HG02885 (cell line): ENCODE measurements around the gene MUC6.
A peak's percentile ranks its signal among the peaks of the same experiment; 100 is the strongest.

Source experiments
- ATAC-seq: cut with Tn5 transposase; IDR thresholded peaks from one replicate; pipeline ENCODE4 v1.9.1; 2021; ENCODE audit warnings: mild to moderate bottlenecking; ENCODE audit not compliant: unreplicated experiment, poor library complexity

The MUC6 gene

DNA sequence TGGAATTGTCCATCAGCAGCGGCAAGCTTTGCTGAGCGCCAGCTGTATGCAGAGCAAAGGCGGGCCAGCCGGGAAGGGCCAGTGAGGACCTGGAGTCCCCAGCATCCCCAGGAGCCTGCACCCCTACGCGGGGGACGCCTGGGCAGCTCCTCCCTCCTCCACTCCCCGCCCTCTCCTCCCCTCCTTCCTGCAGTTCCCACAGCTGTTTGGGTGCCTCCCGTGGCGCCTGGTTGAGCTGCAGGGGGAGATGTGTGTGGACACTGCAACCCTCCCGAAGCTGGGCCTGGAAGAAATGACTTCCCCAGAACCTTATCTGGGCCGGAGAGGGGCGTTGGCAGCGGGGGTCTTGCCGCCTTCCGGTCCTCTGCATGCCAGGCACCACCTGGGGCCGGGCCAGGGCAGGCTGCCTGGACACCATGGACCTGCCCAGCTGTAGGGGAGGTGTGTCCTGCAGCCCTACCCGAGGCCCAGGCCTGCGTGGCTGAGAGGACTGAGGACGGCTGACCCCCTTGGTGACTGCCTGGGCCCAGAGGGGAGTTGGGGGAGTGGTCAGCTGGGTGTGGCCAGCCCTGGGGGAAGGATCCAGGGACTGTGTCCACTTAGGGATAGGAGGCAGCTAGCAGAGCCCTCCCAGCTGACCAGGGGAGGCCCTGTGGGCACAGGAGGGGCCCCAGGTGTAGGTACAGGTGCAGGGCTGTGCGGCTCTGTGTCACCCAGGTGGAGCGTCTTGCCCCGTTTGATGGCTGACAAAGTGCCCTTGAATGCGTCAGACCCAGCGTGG lies 16.8 kb upstream of the MUC6 start:
- no peak for ATAC-seq

DNA sequence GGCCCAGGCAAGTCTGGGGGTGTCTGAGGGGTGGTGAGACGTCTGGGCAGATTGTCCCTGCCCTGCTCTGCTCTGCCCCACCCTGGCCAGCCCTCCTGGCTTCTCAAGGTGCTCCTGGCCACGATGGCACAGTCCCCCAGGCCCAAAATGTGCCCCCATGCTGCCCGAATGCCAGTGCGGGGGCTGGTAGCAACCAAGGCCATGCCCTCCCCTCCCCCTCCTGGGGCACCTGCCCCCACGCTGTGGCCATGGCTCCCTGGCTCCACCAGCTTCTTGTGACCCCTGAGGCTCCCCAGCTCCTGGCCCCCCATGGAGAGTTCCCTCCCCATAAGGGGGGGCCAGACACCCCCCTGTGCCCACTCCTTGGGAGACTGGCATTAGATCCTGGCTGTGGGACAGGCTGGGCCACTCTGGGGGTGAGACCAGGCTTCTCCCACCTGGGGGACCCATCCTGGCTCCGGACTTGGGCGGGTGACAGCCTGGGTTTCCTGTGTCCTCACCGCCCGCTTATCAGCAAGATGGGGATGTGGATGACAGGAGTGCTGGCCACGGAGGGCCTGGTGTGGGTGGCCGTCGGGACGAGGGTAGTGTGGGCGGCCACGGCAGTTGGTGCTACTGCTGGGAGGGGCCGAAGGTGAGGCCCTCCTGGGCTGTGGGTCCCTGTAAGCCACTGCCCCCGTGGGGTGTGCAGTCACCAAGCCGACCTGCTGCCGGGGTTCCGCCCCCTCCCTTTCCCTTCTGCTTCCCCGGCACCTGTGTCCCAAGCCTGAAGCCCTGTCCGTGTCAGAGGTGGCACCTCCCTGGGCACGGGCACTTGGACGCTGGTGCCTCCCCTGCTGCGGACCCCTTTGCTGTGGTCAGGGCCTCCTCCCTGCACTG lies 15.9 kb upstream of the MUC6 start:
- ATAC-seq, result no peak

DNA sequence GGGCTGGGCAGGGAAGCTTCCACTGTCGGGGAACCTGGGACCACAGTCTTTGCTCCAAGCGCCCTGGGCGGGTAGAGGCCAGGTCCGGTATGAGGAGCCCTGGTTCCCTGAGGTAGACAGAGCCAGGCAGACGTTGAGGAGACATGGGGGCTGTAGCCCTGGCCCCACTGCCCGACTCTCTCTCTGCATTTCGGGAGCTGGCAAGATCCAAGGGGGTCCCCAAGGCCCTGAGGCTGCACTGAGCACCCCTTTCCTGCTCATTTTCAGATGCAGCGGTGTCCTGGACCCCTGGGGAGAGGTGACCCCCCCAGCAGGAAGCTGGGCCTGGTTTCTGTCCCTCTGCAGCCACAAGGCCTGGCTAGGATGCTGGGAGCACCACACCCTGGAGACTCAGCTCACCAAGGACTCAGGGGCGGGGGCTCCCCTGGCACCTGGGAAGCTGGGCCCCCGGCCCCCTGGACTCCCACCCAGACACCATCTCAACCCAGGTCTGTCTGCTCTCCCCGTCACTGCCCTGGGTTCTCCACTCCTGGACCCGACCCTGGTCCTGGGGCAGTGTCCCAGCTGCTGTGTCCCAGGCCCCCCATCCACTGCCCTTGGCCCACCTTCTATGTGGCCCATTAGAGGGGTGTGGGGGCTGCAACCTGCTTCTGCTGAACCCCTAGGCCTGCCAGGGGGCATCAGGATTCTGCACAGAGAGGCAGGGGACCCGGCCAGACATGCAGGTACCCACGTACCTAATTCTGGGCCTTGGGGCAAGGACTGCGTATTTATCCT lies 15.0 kb upstream of the MUC6 start:
- no peak for ATAC-seq

DNA sequence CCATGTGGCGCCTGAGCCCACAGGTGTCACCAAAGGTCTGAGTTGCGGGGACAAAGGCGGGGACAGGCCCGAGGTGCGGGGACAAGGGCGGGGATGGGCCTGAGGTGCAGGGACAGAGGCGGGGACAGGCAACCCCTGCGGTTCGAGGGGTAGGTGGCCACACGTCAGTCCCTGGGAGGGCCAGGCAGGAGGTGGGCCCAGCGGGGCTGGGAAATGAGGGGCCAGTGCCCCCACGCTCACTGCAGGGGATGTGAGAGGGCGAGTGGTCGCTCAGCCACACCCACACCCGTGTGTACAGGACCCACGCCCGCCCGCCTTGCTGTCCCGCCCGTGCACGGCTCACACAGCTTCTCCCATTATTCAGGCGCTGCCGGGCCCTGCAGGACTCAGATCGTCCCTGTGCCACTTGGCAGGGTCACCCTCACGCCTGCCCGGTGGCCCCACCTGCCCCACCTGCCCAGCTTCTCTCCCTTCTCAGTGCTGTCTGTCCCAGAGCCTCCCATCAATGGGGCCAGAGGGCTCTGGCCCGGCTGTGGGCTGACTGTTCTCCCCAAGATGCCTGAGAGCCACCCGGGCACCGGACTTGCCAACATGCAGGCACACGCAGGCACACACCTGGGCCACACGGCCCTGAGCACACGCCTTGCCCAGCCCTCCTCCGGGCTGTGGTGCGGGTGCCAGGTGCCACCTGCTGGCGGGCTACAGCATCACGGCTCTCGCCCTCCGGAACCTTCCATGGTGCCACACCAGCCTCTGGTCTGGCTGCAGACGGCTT lies 14.2 kb upstream of the MUC6 start:
- ATAC-seq, result peak; percentile 71

DNA sequence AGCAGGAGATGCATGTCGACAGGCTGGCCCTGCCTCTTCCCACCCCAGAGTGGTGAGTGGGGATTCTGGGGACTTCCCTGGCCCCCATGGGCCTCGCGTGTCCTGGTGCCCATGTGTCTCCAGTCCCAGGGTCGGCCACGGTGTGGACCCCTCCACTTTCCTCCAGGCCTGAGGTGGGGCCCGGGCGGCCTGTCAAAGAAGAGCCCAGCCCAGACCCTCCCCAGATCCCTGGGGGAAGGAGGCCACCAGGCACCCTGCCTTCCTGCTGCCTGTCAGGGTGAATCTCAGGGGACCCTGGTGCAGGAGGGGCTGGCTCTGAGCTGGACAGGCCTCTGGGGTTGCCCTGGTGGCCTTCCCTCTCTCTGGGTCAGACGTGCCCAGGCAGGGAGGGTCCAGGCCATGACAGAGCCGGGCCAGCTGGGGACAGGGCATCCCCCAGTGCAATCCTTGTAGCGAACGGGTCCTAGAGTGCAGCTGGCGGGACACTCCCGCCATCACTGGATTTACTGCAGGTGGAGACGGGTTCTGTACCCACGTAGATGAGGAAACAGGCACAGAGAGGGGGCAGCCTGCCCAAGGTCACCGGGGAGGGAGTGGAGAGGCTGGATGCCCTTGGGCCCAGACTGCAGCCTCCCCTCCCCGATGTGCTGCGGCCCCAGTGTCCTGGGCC lies 13.5 kb upstream of the MUC6 start:
- no peak for ATAC-seq

DNA sequence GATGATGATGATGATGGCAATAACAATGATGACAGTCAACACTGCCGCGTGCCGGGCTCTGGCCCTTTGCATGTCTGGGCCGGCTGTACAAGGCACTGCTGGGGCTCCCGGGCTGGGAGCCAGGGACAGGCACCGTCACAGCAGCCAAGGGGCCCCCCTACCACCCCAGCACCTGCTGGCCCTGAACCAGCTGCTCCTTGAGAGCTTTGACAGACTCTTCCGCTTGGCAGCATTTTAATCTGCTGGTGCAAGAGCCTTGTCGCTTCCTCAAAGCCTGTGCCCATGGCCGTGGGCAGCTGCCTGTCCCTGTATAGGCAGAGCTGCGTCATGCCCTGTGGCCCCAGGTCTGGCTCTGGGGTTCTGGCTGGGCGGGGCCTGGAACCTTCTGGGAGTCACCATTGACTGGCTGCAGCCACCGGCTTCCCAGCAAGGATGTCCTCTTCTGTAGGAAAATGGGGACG lies 12.9 kb upstream of the MUC6 start:
- no peak for ATAC-seq

DNA sequence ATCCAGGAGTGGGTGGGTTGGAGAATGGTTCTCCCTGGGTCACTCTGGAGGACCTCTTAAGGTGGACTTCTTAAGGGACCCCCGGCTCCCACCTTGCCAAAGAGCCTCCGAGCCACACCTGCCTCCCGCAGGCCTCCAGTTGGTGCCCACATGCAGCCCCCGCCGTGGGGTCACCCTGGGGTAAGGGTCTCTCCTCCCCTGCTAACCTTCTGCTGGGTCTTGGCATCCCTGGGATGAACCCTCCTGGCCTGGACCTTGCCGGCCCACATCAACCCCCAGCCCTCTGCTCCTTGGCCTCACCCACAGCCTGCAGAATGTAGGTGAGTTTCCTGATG lies 12.5 kb upstream of the MUC6 start:
- ATAC-seq, result no peak

DNA sequence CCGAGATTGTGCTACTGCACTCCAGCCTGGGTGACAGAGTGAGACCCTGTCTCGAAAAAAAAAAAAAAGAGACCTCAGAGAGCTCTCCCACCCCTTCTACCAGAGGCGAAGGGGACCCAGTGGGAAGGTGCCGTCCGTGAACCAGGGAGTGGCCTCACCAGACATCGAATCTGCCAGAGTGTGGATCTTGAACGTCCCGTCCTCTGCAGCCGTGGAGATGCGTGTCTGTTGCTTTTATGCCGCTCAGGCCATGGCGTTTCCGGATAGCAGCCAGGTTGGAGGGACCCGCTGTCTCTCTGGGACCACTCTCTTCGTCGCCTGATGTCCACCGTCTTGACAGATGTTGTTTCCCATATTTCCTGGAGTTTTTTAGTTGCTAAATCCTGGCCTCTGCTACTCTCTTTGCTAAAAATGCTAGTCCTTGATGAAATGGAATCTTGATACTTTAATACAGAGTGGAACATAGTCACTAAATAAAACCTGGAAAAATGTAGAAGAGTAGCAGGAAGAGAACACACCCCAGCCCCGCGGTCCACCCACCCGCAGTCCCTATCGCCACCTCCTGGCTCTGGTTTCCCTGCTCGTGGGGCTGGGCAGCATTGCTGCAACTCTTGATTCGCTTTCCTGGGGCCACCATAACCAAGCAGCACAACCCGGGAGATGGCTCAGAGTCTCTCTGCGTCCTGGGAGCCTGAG lies 12.0 kb upstream of the MUC6 start:
- no peak for ATAC-seq

DNA sequence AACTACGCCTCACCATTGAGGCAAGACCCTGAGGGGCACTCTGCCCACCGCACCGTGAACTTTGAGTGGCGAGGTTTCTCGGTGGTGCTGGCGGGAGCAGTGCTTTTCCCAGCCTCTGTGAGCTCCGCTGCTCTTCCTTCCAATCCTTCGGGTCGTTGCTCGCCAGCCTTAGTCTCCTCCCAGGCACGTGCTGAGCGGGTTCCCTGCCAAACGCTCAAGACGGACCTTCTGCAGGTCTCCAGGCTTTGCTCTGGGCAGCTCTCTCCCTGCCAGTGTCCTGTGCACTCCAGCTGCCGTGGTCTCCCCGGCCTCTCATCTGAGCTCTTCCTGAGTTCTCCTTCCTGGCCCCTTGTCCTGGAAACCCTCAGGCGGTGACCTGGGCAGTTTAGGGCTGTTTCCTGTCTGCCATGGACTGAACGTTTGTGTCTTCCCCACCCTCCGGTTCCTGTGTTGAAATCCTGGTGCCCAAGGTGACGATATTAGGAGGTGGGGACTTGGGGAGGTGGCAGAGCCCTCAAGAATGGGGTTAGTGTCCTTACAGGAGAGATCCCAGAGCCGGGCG lies 11.2 kb upstream of the MUC6 start:
- ATAC-seq, result no peak

DNA sequence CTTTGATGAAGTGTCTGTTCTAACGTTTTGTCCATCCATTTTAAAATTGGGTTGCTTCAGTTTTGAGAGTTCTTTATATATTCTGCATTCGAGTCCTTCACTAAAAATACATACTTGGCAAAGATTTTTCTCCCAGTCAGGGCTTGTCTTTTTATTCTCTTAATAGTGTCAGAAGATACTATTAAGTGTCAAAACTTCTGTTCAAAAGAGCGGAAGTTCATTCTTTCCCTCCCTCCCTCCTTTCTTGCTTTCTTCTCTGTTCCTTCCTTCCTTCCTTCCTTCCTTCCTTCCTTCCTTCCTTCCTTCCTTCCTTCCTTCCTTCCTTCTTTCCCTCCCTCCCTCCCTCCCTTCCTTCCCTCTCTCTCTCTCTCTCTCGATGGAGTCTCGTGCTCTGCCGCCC lies 7.6 kb upstream of the MUC6 start:
- no peak for ATAC-seq

DNA sequence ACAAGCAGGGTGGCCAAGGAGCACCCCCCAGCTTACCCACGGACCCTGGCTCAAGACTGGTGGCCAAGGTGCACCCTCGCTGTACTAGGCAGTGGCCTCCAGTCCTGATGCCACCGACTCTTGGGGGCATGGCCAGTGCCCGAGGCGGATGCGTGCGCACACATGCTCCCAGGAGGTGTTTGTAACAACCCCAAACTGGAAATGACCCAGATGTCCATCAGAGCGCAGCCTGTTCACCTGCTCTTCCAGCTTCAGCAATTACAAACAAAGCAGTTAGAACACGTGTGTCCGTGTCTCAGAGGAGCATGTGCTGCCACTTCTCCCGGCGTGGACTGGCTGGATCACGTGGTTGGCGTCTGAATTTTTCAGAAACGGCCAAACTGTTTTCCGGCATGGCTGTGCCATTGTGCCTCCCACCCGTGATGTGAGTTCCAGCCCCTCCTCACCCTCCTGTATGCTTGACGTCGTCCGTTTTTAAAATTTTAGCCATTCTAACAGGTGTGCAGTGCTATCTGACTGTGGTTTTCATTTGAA lies 7.1 kb upstream of the MUC6 start:
- ATAC-seq, result no peak

DNA sequence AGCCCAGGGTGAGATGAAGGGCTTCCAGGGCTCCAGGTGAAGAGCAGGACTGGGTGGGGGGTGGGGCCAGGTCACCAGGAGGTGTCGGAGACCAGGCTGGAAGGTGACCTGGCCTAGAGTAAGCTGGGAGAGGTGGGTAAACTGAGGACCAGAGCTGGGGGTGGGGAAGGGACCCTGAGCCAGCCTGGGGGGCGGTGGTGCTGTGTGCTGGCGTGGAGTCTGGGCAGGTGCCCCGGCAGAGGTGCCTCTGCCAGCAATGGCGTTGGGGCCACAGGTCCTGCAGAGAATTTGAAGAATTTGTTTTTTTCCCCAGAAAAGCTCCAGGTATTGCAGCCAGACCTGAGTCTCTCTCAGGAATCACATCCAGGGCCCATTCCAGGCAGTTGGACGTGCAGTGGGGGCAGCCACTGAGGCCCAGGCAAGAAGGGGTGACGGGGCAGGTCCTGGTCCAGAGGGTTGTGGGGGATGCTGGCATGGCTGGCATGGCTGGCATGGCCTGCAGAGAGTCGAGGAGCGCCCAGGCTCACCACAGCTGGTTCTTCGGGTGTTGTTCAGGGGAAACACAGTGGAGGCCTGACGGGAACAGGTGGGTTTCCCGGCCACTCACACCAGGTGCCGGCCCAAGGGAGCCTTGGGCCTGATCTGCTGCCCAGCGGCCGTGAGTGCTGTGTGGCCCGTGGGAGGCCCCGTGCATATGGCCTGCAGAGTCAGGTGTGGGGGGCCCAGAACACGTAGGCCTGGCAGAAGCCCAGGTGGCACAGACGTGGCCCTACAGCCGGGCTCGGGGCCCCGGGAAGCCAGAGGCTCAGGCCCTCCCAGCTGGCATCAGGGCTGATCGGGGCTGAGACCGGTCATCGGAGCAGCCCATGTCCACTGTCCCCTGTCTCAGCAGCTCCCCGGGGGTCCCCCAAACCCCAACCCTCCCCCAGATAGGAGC lies 6.4 kb upstream of the MUC6 start:
- ATAC-seq, result no peak

DNA sequence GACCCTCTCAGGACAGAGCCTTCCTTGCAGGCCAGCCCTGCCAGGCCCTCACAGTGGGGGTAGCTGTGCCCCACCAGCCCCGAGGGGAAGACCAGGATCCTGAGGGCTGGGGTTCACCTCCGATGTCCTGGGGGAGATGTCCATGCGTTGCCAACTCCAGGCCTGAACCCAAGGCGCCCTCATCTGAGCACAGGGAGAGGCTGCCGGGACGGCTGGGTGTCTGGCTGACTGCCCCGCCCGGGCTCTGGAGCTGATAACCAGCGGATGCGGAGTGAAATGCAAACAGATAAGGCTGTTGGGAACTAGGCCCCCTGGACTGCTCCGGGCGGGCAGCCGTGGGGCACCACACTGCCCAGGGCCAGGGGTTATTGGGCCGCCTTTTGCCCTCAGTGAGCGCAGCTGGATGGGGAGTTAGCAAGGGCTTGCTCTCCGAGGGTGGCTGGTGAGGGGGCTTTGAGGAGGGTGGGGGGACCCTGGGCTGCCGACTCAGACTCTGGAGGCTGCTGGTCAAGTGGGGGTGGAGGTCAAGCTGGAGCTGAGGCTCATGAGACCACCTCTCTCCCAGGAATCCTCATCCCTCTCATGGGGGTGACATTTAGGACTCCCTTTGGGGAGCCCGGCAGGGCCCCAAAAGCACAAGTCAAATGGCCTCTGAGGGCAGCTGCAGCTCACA lies 5.6 kb upstream of the MUC6 start:
- no peak for ATAC-seq

DNA sequence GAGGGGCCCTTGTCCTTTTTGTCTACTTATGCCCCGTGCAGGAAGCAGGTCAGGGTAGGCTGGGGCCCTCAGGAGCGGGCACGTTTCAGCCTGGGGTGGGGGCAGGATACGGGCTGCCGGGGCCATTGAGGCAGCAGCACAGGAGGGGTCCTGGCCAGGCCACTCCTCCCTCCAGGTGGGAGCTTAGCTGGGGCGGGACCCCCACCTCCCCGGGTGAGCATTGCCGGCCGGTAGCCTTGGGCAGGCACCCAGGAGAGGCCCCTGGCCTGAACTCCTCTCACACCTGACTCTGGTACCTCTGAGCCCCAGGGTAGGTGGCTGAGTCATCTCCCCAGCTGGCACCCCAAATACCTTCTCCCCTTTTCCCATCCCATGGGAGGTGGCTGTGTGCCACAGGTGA lies 5.0 kb upstream of the MUC6 start:
- no peak for ATAC-seq

DNA sequence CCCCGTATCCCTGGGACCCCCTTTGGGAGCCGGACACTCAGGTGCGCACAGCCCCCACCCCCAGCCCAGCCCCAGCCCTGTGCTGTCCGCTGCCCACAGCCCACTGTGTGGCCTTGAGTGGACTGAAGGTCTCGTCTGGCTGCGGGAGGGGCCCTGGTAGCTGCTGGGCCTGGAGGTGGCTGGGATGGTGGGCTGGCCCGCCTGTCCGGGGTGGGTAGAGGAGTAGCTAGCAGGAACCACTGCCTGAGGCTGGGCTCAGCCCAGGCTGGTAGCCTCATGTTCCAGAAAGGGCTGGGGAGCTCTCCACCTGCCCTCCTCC lies 4.6 kb upstream of the MUC6 start:
- no peak for ATAC-seq

DNA sequence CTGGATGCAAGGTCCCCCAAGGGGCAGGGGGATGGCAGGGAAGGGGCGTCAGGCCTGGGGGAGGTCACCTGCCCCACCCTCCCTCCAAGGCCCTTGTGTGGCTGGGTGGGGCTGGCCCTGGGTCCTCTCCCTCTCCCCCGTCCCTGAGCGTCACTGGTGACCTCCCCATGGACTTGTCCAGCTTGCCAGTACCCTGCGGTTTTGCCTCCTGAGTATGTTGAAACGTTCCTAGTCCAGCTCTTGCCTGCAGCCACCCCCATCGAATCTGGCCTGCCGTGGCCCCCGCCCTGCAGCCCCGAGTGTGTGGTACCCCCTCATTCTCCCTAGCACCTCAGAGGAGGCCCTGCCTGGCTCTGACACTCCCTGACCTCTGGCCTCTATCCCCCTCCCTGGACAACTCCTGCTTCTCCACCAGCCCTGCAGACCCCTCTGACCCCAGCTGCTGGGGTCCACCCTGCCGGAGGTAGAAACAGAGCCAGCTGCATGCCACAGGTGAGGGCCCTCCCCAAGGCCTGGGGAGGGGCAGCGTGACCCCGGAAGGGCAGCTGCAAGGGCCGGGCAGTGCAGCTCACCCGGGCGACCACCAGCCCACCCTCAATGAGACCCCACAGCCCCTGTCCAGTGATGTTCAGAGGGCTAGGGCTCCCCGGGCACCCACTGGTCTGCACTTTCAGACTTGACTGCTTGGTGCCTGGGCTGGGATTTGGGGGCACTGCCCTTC lies 4.1 kb upstream of the MUC6 start:
- ATAC-seq, result no peak
